Measurements from ENCODE around the gene ANKRD65. TPM values are rescaled to one million over a fixed set of nuclear protein-coding genes. Genes with fewer than 3 reads are reported as not detected.

The ANKRD65 gene
- total RNA-seq, 3 donors from 2014 or later (not counting 1 experiment from before 2014, with no cell fraction given): not detected

DNA sequence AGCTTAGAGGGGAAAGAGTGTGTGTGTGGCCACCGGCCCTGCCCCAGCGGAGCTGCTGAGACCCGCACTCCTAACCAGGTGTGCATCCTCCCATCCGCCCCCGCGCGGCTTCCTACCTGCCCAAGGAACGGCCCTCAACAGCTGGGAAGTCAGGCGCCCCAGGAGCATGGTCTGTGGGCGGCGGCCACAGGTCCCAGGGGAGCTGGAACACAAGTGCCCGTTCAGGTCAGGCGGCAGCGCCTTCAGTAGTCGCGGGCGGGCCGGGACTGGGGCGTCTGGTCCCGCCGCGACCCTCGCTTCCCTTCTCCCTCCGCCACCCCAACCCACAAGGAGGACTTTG is 46.5 kb downstream of the ANKRD65 start:
- H3K27ac Mint-ChIP-seq: peak overlapping the region; percentile 97 to 98
- WGBS (ENCODE audit: insufficient coverage): under 1% methylated on average over 24 of the region's 24 CpGs
- Histone ChIP-seq H3K4me3 (ENCODE audit: low read length) (peak overlapping the region; percentile 80), H3K4me1 (ENCODE audit: control insufficient read depth, insufficient read depth, low read length) (peaks cover 49% of the 10 kb centered on the region), H3K36me3 (ENCODE audit: control insufficient read depth, insufficient read depth, low read length) (peaks cover 9% of the 10 kb centered on the region), H3K9me3 (ENCODE audit: control insufficient read depth, insufficient read depth, low read length) (no peaks in the 10 kb centered on the region), H3K27me3 (ENCODE audit: control insufficient read depth, insufficient read depth, low read length) (no peaks in the 10 kb centered on the region), H3K27ac (ENCODE audit: low read length) (peak overlapping the region; percentile 96)
- H3K36me3 Mint-ChIP-seq: no peaks in the 10 kb centered on the region
- H3K9me3 Mint-ChIP-seq: no peaks in the 10 kb centered on the region
- TF ChIP-seq, protein P1, sequence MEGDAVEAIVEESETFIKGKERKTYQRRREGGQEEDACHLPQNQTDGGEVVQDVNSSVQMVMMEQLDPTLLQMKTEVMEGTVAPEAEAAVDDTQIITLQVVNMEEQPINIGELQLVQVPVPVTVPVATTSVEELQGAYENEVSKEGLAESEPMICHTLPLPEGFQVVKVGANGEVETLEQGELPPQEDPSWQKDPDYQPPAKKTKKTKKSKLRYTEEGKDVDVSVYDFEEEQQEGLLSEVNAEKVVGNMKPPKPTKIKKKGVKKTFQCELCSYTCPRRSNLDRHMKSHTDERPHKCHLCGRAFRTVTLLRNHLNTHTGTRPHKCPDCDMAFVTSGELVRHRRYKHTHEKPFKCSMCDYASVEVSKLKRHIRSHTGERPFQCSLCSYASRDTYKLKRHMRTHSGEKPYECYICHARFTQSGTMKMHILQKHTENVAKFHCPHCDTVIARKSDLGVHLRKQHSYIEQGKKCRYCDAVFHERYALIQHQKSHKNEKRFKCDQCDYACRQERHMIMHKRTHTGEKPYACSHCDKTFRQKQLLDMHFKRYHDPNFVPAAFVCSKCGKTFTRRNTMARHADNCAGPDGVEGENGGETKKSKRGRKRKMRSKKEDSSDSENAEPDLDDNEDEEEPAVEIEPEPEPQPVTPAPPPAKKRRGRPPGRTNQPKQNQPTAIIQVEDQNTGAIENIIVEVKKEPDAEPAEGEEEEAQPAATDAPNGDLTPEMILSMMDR (IDR thresholded peaks at IDR 0.05): no peak
- DNase-seq (no peak), ATAC-seq (no peak)
- peaks cover 10 to 27% of the 10 kb centered on the region in 2 donors for H3K4me1 Mint-ChIP-seq
- intact Hi-C loops (cut with micrococcal nuclease): loop anchor here (2.0 kb wide), 2 partner anchors 20 to 32 kb away; partner anchors contain the start of gene MRPL20
- peak overlapping the region; percentile 83 for H3K4me3 Mint-ChIP-seq
- H3K27me3 Mint-ChIP-seq (ENCODE audit: low read depth in 2 of 2): no peaks in the 10 kb centered on the region

DNA sequence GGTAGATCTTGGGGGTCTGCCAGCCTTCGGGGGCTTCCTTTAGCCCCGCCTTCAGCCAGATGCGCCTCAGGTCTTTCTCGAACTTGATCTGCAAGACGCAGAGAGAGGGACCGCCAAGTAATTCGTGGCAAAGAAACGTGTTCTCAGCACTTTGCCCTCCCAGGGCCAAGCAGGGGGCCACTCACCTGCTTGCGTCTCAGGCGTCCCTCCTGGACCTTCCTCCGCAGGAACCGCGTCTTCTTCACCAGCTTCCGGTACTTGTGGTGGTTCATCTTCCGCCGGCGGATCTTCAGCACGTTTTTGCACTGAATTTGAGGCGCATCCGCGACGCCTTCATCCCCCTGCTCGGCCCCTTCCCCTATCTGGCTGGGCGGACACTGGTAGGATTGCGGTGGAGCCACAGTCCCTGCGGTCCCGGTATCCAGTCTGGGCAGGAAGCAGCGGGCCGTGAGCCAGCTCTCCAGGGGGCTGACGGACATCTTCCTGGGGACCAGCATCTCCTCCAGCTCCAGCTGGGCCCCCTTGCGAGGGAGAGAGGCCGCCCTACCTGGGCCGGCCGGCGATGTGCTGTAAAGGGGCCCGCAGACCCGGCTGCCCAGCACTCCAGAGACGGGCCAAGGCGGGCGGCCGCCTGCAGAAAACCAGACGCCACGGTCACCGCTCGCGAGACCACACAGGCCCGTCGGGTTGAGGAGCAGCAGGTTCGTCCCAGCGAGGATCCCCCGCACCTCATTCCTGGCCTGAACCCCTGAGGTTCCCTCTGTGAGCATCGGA is 47.1 kb downstream of the ANKRD65 start:
- WGBS (ENCODE audit: insufficient coverage): 60% methylated on average over 52 of the region's 52 CpGs
- peaks cover 49% of the 10 kb centered on the region for H3K4me1 ChIP-seq (ENCODE audit: control insufficient read depth, insufficient read depth, low read length)
- H3K27ac Mint-ChIP-seq: peak overlapping the region; percentile 97 to 98
- no peaks in the 10 kb centered on the region for H3K9me3 ChIP-seq (ENCODE audit: control insufficient read depth, insufficient read depth, low read length)
- H3K9me3 Mint-ChIP-seq: no peaks in the 10 kb centered on the region
- peak overlapping the region; percentile 83 for H3K4me3 Mint-ChIP-seq
- ATAC-seq (no peak), DNase-seq (peak in 1 of 2 donors; percentile 29)
- peak overlapping the region; percentile 96 for H3K27ac ChIP-seq (ENCODE audit: low read length)
- no peaks in the 10 kb centered on the region for H3K27me3 ChIP-seq (ENCODE audit: control insufficient read depth, insufficient read depth, low read length)
- H3K36me3 ChIP-seq (ENCODE audit: control insufficient read depth, insufficient read depth, low read length): peaks cover 9% of the 10 kb centered on the region
- H3K36me3 Mint-ChIP-seq: no peaks in the 10 kb centered on the region
- no peaks in the 10 kb centered on the region for H3K27me3 Mint-ChIP-seq (ENCODE audit: low read depth in 2 of 2)
- TF ChIP-seq, protein P1 (IDR thresholded peaks at IDR 0.05): no peak
- peaks cover 10 to 27% of the 10 kb centered on the region in 2 donors for H3K4me1 Mint-ChIP-seq
- peak overlapping the region; percentile 80 for H3K4me3 ChIP-seq (ENCODE audit: low read length)
- intact Hi-C loops (cut with micrococcal nuclease): loop anchor here (2.0 kb wide), 2 partner anchors 19 to 33 kb away; partner anchors contain the start of gene MRPL20

DNA sequence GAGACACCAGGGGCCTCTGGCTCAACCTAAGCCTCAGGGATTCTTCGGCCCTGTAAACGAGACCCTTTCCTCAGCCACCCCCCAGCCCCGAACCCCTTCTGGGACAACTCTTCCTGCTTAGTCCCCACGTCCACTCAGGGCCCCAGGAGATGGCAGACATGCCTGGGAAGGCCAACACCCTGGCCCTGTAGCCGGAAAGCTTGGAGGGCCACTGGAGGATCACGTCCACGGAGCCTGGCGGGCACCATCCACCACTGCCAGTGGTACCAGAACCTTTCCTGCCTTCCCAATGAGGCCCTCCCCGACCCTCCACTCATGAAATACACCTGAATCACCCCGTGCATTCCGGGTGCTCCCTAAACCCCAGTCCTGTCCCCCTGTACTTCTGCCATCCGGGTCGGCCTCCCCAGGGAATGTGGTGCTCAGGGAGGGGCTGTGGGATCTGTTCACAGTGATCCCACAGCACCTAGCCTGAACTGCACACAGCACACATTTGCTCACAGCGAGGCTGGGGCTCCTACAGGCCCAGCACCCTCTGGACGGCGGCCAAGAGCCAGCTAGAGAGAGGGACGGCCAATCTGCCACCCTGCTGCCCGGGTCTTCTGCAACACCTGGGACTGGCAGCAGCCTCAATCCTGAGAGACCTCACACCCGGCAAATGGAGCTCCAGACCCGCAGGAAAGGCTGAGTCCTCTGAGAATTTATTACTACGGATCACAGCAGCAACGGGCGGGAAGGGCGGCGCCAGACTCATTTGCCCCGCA is 47.8 kb downstream of the ANKRD65 start:
- intact Hi-C loops (cut with micrococcal nuclease): no loop called here
- DNase-seq (no peak), ATAC-seq (no peak)
- H3K4me1 Mint-ChIP-seq: peaks cover 10 to 27% of the 10 kb centered on the region in 2 donors
- Histone ChIP-seq H3K27me3 (ENCODE audit: control insufficient read depth, insufficient read depth, low read length) (no peaks in the 10 kb centered on the region), H3K27ac (ENCODE audit: low read length) (no peak overlapping the region), H3K4me1 (ENCODE audit: control insufficient read depth, insufficient read depth, low read length) (peaks cover 49% of the 10 kb centered on the region), H3K9me3 (ENCODE audit: control insufficient read depth, insufficient read depth, low read length) (no peaks in the 10 kb centered on the region), H3K4me3 (ENCODE audit: low read length) (no peak overlapping the region), H3K36me3 (ENCODE audit: control insufficient read depth, insufficient read depth, low read length) (peaks cover 9% of the 10 kb centered on the region)
- peak overlapping the region; percentile 57 for H3K4me3 Mint-ChIP-seq
- H3K36me3 Mint-ChIP-seq: no peaks in the 10 kb centered on the region
- H3K27ac Mint-ChIP-seq: peak overlapping the region; percentile 38 to 60
- H3K9me3 Mint-ChIP-seq: no peaks in the 10 kb centered on the region
- WGBS (ENCODE audit: insufficient coverage): 92% methylated on average over 26 of the region's 26 CpGs
- no peaks in the 10 kb centered on the region for H3K27me3 Mint-ChIP-seq (ENCODE audit: low read depth in 2 of 2)
- TF ChIP-seq, protein P1 (IDR thresholded peaks at IDR 0.05): no peak
